ENCODE data around the gene TTC1.
"Not testable (repeated sequence)": the region's sequence is repeated elsewhere in the genome, so short reads cannot be mapped to it uniquely, and the experiment has no call there.

TTC1 gene

DNA sequence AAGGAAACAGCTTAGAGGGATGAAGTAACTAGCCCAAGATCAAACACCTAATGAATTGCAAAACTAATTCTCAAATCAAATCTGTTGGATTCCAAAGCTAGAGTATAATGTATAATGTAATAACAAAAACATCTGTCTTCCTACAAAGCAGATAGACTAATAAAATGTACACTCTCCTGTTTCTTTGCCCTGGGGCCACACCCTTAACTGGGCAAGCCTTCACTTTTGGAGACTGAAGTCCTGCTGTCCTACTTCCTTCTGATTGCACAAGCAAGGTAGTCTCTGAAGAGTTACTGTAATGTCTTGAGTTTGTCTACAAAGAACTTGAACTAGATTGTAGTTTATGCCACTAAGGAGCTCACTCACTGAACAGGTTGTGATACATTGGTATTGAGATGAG is 2.5 kb downstream of the TTC1 start:
- ATAC-seq = no peak
- TF ChIP-seq GLIS3 (CRISPR knock-in tag; IDR thresholded peaks at IDR 0.05) (no peak), CSDC2 (CRISPR knock-in tag; IDR thresholded peaks at IDR 0.05) (no peak), PPARA (CRISPR knock-in tag; IDR thresholded peaks at IDR 0.05; ENCODE audit: borderline replicate concordance) (no peak), ZFP30 (CRISPR knock-in tag; IDR thresholded peaks at IDR 0.05) (no peak), ESRRG (CRISPR knock-in tag; IDR thresholded peaks at IDR 0.05) (no peak), TCF4 (CRISPR knock-in tag; IDR thresholded peaks at IDR 0.05; ENCODE audit: borderline replicate concordance) (no peak), ZNF70 (CRISPR knock-in tag; IDR thresholded peaks at IDR 0.05) (no peak), BACH2 (CRISPR knock-in tag; IDR thresholded peaks at IDR 0.05; ENCODE audit: borderline replicate concordance) (no peak)
- TF ChIP-seq, protein P1, sequence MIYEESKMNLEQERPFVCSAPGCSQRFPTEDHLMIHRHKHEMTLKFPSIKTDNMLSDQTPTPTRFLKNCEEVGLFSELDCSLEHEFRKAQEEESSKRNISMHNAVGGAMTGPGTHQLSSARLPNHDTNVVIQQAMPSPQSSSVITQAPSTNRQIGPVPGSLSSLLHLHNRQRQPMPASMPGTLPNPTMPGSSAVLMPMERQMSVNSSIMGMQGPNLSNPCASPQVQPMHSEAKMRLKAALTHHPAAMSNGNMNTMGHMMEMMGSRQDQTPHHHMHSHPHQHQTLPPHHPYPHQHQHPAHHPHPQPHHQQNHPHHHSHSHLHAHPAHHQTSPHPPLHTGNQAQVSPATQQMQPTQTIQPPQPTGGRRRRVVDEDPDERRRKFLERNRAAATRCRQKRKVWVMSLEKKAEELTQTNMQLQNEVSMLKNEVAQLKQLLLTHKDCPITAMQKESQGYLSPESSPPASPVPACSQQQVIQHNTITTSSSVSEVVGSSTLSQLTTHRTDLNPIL (CRISPR knock-in tag; IDR thresholded peaks at IDR 0.05; ENCODE audit: low read depth) = no peak
- TF ChIP-seq, protein P2, sequence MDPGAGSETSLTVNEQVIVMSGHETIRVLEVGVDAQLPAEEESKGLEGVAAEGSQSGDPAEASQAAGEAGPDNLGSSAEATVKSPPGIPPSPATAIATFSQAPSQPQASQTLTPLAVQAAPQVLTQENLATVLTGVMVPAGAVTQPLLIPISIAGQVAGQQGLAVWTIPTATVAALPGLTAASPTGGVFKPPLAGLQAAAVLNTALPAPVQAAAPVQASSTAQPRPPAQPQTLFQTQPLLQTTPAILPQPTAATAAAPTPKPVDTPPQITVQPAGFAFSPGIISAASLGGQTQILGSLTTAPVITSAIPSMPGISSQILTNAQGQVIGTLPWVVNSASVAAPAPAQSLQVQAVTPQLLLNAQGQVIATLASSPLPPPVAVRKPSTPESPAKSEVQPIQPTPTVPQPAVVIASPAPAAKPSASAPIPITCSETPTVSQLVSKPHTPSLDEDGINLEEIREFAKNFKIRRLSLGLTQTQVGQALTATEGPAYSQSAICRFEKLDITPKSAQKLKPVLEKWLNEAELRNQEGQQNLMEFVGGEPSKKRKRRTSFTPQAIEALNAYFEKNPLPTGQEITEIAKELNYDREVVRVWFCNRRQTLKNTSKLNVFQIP (CRISPR knock-in tag; IDR thresholded peaks at IDR 0.05; ENCODE audit: borderline replicate concordance, low read depth) = no peak

DNA sequence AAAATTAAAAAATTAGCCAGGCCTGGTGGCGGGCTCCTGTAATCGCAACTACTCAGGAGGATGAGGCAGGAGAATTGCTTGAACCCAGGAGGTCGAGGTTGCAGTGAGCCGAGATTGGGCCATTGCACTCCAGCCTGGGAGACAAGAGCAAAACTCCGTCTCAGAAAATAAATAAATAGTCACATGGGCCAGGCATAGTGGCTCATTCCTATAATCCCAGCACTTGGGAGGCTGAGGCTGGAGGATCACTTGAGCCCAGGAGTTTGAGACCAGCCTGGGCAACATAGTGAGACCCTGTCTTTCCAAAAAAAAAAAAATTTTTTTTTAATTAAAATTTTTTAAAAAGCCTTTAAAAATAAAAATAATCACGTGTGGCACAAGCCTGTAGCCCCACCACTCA is 5.3 kb downstream of the TTC1 start:
- ATAC-seq = not testable (repeated sequence)

DNA sequence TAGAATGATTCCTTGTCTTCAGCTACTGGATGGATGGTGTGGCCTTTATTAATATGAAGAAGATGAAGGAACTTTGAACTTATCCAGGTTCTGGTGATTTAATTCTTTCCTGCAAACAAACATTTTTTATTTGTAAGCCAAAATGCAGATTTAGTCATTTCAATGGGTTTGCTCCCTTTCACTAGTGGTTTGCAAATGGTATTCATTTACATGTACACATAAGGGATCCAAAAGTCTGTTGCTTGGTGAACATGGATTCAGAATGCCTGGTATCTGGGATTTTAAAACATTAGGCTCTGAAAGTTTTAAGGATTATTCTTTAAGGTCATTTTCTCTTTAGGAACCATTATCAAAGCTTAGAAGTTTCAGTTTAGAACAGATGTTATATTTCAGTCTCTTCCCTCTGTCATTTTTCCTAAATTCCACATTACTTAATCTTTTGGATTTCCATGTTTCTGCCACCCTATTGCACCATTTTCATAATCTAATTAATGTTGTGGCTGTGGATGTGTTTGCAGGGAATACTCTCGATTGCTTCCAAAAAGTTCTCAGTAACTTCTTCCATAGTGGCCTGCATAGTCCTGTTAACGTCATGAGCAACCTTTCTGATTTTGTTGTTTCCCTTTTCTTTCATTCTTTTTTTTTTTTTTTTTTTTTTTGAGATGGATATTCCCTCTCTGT is 10.1 kb downstream of the TTC1 start:
- TF ChIP-seq RARB (CRISPR knock-in tag; IDR thresholded peaks at IDR 0.05) = no peak
- no peak for TF ChIP-seq BACH2 (CRISPR knock-in tag; IDR thresholded peaks at IDR 0.05; ENCODE audit: borderline replicate concordance)
- TF ChIP-seq TOX (CRISPR knock-in tag; IDR thresholded peaks at IDR 0.05; ENCODE audit: borderline replicate concordance) = no peak
- TF ChIP-seq, protein P2 (CRISPR knock-in tag; IDR thresholded peaks at IDR 0.05; ENCODE audit: borderline replicate concordance, low read depth) = no peak
- no peak for TF ChIP-seq ISL1 (CRISPR knock-in tag; IDR thresholded peaks at IDR 0.05)
- TF ChIP-seq, protein P3, sequence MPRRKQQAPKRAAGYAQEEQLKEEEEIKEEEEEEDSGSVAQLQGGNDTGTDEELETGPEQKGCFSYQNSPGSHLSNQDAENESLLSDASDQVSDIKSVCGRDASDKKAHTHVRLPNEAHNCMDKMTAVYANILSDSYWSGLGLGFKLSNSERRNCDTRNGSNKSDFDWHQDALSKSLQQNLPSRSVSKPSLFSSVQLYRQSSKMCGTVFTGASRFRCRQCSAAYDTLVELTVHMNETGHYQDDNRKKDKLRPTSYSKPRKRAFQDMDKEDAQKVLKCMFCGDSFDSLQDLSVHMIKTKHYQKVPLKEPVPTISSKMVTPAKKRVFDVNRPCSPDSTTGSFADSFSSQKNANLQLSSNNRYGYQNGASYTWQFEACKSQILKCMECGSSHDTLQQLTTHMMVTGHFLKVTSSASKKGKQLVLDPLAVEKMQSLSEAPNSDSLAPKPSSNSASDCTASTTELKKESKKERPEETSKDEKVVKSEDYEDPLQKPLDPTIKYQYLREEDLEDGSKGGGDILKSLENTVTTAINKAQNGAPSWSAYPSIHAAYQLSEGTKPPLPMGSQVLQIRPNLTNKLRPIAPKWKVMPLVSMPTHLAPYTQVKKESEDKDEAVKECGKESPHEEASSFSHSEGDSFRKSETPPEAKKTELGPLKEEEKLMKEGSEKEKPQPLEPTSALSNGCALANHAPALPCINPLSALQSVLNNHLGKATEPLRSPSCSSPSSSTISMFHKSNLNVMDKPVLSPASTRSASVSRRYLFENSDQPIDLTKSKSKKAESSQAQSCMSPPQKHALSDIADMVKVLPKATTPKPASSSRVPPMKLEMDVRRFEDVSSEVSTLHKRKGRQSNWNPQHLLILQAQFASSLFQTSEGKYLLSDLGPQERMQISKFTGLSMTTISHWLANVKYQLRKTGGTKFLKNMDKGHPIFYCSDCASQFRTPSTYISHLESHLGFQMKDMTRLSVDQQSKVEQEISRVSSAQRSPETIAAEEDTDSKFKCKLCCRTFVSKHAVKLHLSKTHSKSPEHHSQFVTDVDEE (CRISPR knock-in tag; IDR thresholded peaks at IDR 0.05) = no peak
- no peak for TF ChIP-seq PPARA (CRISPR knock-in tag; IDR thresholded peaks at IDR 0.05; ENCODE audit: borderline replicate concordance)
- TF ChIP-seq TCF4 (CRISPR knock-in tag; IDR thresholded peaks at IDR 0.05; ENCODE audit: borderline replicate concordance) = no peak
- no peak for TF ChIP-seq ZNF8 (CRISPR knock-in tag; IDR thresholded peaks at IDR 0.05)
- no peak for TF ChIP-seq OSR1 (CRISPR knock-in tag; IDR thresholded peaks at IDR 0.05)
- TF ChIP-seq, protein P4, sequence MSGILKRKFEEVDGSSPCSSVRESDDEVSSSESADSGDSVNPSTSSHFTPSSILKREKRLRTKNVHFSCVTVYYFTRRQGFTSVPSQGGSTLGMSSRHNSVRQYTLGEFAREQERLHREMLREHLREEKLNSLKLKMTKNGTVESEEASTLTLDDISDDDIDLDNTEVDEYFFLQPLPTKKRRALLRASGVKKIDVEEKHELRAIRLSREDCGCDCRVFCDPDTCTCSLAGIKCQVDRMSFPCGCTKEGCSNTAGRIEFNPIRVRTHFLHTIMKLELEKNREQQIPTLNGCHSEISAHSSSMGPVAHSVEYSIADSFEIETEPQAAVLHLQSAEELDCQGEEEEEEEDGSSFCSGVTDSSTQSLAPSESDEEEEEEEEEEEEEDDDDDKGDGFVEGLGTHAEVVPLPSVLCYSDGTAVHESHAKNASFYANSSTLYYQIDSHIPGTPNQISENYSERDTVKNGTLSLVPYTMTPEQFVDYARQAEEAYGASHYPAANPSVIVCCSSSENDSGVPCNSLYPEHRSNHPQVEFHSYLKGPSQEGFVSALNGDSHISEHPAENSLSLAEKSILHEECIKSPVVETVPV (CRISPR knock-in tag; IDR thresholded peaks at IDR 0.05) = no peak
- no peak for ATAC-seq

DNA sequence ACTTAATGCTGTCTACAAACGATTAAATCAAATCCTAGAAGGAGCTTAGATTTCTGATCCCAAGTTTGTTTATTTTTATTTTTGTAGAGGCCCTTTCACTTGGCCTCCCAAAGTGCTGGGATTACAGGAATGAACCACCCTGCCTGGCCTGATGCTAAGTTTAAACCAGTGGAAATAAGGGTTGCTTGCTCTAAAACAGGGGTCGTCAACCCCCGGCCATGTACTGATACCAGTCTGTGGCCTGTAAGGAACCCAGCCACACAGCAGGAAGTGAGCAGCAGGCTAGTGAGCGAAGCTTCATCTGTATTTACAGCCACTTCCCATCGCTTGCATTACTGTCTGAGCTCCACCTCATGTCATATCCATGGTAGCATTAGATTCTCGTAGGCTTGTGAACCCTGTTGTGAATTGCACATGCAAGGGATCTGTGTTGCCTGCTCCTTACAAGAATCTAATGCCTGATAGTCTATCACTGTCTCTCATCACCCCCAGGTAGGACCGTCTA is 11.4 kb downstream of the TTC1 start:
- no peak for ATAC-seq
- TF ChIP-seq, protein P3 (CRISPR knock-in tag; IDR thresholded peaks at IDR 0.05) = no peak
- TF ChIP-seq ARNTL (CRISPR knock-in tag; IDR thresholded peaks at IDR 0.05; ENCODE audit: borderline replicate concordance, low read depth) (no peak), SNAI2 (CRISPR knock-in tag; IDR thresholded peaks at IDR 0.05) (no peak), OSR1 (CRISPR knock-in tag; IDR thresholded peaks at IDR 0.05) (no peak), ZNF8 (CRISPR knock-in tag; IDR thresholded peaks at IDR 0.05) (no peak), TCF4 (CRISPR knock-in tag; IDR thresholded peaks at IDR 0.05; ENCODE audit: borderline replicate concordance) (no peak), PPARA (CRISPR knock-in tag; IDR thresholded peaks at IDR 0.05; ENCODE audit: borderline replicate concordance) (no peak), ZNF70 (CRISPR knock-in tag; IDR thresholded peaks at IDR 0.05) (no peak), ZC3H10 (CRISPR knock-in tag; IDR thresholded peaks at IDR 0.05) (no peak), BACH2 (CRISPR knock-in tag; IDR thresholded peaks at IDR 0.05; ENCODE audit: borderline replicate concordance) (no peak)
- TF ChIP-seq, protein P2 (CRISPR knock-in tag; IDR thresholded peaks at IDR 0.05; ENCODE audit: borderline replicate concordance, low read depth) = no peak
